ENCODE results near the gene GGT7.

GGT7 gene

DNA sequence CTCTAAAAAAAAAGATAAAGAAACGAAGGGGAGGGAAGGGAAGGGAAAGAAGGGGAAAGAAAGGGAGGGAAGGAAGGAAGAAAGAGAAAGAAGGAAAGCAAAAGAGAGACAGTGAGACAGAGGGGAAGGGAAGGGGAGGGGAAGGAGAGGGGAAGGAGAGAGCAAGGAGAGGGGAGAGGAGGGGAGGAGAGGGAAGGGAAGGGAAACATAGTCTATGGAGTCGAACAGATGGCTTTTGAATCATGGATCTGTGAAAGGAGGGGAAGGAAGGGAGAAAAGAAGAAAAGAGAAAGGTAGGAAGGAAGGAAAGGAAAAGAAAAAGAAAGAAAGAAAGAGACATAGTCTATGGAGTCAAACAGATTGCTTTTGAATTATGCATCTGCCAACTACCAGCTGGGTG lies 30.5 kb downstream of the GGT7 start:
- Histone ChIP-seq H3F3A (ENCODE audit: insufficient read depth, low read length) (no peaks in the 10 kb centered on the region), H3K9me3 (replicated peaks; ENCODE audit: insufficient read depth, low read length) (no peaks in the 10 kb centered on the region), H3K9me2 (replicated peaks; ENCODE audit: insufficient read depth, low read length) (no peaks in the 10 kb centered on the region), H3K4me3 (ENCODE audit: low read length) (no peak overlapping the region), H3K9ac (ENCODE audit: low read length) (no peak overlapping the region), H3K4me2 (ENCODE audit: low read depth, low read length) (no peak overlapping the region), H3K4me1 (ENCODE audit: low read length) (no peaks in the 10 kb centered on the region), H3K79me2 (ENCODE audit: low read length) (no peaks in the 10 kb centered on the region), H3K27me3 (replicated peaks; ENCODE audit: insufficient read depth, low read length) (no peaks in the 10 kb centered on the region), H3K36me3 (replicated peaks; ENCODE audit: insufficient read depth, low read length) (no peaks in the 10 kb centered on the region), H2AFZ (ENCODE audit: low read length) (no peak overlapping the region), H3K27ac (ENCODE audit: low read length) (no peak overlapping the region), H4K20me1 (ENCODE audit: insufficient read depth, low read length) (no peaks in the 10 kb centered on the region)
- TF ChIP-seq EZH2phosphoT487 (IDR thresholded peaks at IDR 0.05; ENCODE audit: low read length): no peak
- TF ChIP-seq, protein P1, sequence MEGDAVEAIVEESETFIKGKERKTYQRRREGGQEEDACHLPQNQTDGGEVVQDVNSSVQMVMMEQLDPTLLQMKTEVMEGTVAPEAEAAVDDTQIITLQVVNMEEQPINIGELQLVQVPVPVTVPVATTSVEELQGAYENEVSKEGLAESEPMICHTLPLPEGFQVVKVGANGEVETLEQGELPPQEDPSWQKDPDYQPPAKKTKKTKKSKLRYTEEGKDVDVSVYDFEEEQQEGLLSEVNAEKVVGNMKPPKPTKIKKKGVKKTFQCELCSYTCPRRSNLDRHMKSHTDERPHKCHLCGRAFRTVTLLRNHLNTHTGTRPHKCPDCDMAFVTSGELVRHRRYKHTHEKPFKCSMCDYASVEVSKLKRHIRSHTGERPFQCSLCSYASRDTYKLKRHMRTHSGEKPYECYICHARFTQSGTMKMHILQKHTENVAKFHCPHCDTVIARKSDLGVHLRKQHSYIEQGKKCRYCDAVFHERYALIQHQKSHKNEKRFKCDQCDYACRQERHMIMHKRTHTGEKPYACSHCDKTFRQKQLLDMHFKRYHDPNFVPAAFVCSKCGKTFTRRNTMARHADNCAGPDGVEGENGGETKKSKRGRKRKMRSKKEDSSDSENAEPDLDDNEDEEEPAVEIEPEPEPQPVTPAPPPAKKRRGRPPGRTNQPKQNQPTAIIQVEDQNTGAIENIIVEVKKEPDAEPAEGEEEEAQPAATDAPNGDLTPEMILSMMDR (IDR thresholded peaks at IDR 0.05; ENCODE audit: low read length): no peak
- no peak for TF ChIP-seq EZH2 (optimal IDR thresholded peaks at IDR 0.05; ENCODE audit: low read depth, low read length)
- DNase-seq: no peak

DNA sequence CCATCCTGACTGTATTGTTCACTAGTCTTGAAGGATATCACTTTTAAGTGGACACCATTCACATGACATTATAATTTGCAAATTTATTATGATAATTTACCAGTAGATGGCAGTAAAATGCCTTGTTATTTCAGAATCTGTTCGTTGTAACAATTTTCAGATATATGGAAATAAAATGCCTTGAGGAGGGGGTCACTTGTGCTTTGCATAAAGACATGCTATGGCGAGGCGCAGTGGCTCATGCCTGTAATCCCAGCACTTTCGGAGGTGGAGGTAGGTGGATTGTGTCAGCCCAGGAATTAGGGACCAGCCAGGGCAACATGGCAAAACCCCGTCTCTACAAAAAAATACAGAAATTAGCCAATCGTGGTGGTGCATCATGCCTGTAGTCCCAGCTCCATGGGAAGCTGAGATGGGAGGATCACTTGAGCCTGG lies 38.2 kb downstream of the GGT7 start:
- TF ChIP-seq EZH2phosphoT487 (IDR thresholded peaks at IDR 0.05; ENCODE audit: low read length) (no peak), EZH2 (optimal IDR thresholded peaks at IDR 0.05; ENCODE audit: low read depth, low read length) (no peak)
- TF ChIP-seq, protein P1 (IDR thresholded peaks at IDR 0.05; ENCODE audit: low read length): peak; percentile 49
- Histone ChIP-seq H3K9ac (ENCODE audit: low read length) (no peak overlapping the region), H3K79me2 (ENCODE audit: low read length) (no peaks in the 10 kb centered on the region), H2AFZ (ENCODE audit: low read length) (no peak overlapping the region), H3K4me1 (ENCODE audit: low read length) (no peaks in the 10 kb centered on the region), H3K27ac (ENCODE audit: low read length) (no peak overlapping the region), H3K36me3 (replicated peaks; ENCODE audit: insufficient read depth, low read length) (no peaks in the 10 kb centered on the region), H3F3A (ENCODE audit: insufficient read depth, low read length) (no peaks in the 10 kb centered on the region), H4K20me1 (ENCODE audit: insufficient read depth, low read length) (no peaks in the 10 kb centered on the region), H3K4me3 (ENCODE audit: low read length) (no peak overlapping the region), H3K9me2 (replicated peaks; ENCODE audit: insufficient read depth, low read length) (no peaks in the 10 kb centered on the region), H3K27me3 (replicated peaks; ENCODE audit: insufficient read depth, low read length) (no peaks in the 10 kb centered on the region), H3K4me2 (ENCODE audit: low read depth, low read length) (no peak overlapping the region), H3K9me3 (replicated peaks; ENCODE audit: insufficient read depth, low read length) (no peaks in the 10 kb centered on the region)
- DNase-seq: peak; percentile 58

- H4K20me1 ChIP-seq (ENCODE audit: insufficient read depth, low read length): no peaks in the 10 kb centered on the region
- H3F3A ChIP-seq (ENCODE audit: insufficient read depth, low read length): no peaks in the 10 kb centered on the region
- no peak for DNase-seq
- TF ChIP-seq, protein P1 (IDR thresholded peaks at IDR 0.05; ENCODE audit: low read length): no peak
- TF ChIP-seq EZH2 (optimal IDR thresholded peaks at IDR 0.05; ENCODE audit: low read depth, low read length) (no peak), EZH2phosphoT487 (IDR thresholded peaks at IDR 0.05; ENCODE audit: low read length) (no peak)
- H3K9me2 ChIP-seq (replicated peaks; ENCODE audit: insufficient read depth, low read length): no peaks in the 10 kb centered on the region
- H3K9me3 ChIP-seq (replicated peaks; ENCODE audit: insufficient read depth, low read length): no peaks in the 10 kb centered on the region
- no peaks in the 10 kb centered on the region for H3K36me3 ChIP-seq (replicated peaks; ENCODE audit: insufficient read depth, low read length)
- H3K9ac ChIP-seq (ENCODE audit: low read length): no peak overlapping the region
- no peaks in the 10 kb centered on the region for H3K4me1 ChIP-seq (ENCODE audit: low read length)
- H3K27ac ChIP-seq (ENCODE audit: low read length): no peak overlapping the region
- no peaks in the 10 kb centered on the region for H3K79me2 ChIP-seq (ENCODE audit: low read length)
- H3K27me3 ChIP-seq (replicated peaks; ENCODE audit: insufficient read depth, low read length): no peaks in the 10 kb centered on the region
- H2AFZ ChIP-seq (ENCODE audit: low read length): no peak overlapping the region
- H3K4me3 ChIP-seq (ENCODE audit: low read length): no peak overlapping the region
- H3K4me2 ChIP-seq (ENCODE audit: low read depth, low read length): no peak overlapping the region
Measured at GRCh38 chr20:34831936-34832335, 40.7 kb downstream of the GGT7 start.
